GM12891 (cell line): Measurements from ENCODE around the gene PRKN.

ENCODE experiments used
- DNase-seq: peaks from one replicate; pipeline ENCODE4 v3.0.0; 2011; ENCODE audit warnings: low spot score; ENCODE audit not compliant: insufficient read length
- FAIRE-seq: peaks from 2 replicates; lab custom pipeline; 2011; peaks lifted over from hg19 to GRCh38; lab: Jason Lieb, UNC
- PAX5 ChIP-seq: IDR thresholded peaks from 2 replicates; pipeline ENCODE4 v1.6.1; 2011; ENCODE audit warnings: low read length, moderate library complexity, mild to moderate bottlenecking; ENCODE audit not compliant: insufficient read depth, severe bottlenecking
- POLR2A ChIP-seq: IDR thresholded peaks from 2 replicates; pipeline ENCODE4 v1.6.1; 2011; ENCODE audit warnings: low read depth, low read length, control low read depth
- POLR2AphosphoS5 ChIP-seq: IDR thresholded peaks from 2 replicates; pipeline ENCODE4 v1.6.1; 2011; ENCODE audit warnings: low read depth, low read length, control low read depth
- POU2F2 ChIP-seq: IDR thresholded peaks from 2 replicates; pipeline ENCODE4 v1.6.1; 2011; ENCODE audit warnings: low read depth, mild to moderate bottlenecking, control low read depth, low read length, moderate library complexity
- SPI1 ChIP-seq: IDR thresholded peaks from 2 replicates; pipeline ENCODE4 v1.6.1; 2011; ENCODE audit warnings: low read depth, low read length, control low read depth
- TAF1 ChIP-seq: IDR thresholded peaks from 2 replicates; pipeline ENCODE4 v1.6.1; 2011; ENCODE audit warnings: low read depth, low read length, control low read depth

The PRKN gene

DNA sequence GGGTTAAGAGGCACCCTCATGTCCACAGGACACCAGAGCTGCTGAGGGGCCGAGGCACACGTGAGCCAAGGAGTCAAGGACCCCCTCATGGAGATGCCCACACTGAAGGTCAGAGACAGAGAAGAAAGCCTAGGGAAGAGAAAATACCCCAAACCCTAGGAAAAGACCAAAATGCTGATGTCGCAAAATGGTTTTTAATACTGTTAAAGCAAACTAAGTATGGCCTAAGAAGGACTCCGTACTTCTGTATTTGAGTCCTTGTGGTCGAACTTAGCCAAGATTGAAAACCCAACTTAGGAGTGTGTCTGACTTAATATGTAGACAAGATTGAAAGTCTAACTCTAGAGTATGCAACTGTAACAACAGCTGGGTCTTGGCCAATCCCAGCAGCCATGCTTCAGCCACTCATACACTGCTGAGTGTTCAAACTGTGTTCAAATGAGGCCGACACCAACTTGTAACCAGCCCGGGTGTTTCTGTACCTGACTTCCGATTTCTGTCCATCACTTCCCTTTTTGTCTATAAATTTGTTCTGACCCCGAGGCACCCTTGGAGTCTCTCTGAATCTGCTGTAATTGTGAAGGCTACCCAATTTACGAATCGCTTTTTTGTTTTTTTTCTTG, 1361.2 kb downstream of the PRKN start:
- TF ChIP-seq POLR2AphosphoS5 = no peak
- TF ChIP-seq TAF1 = no peak
- no peak for TF ChIP-seq PAX5
- no peak for TF ChIP-seq POLR2A
- peak; percentile 63; the same call in 1 of the 2 replicates for TF ChIP-seq SPI1
- no peak for TF ChIP-seq POU2F2
- DNase-seq (no peak), FAIRE-seq (no peak)

DNA sequence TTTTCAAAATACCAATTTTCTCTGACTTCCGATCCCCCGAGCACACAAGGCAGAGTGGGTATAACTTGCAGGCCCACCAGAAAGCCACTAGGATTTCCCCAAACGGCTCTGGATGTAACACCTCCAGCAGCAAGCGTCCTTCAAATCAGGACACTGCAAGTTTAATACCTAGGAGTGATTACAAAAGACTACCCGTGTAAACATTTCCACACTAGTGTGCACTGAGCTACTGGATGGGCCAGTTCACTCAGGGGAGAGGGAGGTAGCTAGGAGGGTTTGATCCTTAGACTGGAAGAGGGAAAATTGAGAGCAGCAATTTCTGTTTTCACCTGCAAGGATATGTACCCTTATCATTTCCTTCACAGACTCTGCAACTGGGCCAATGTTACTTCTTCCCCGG, 1361.9 kb downstream of the PRKN start:
- no peak for DNase-seq
- no peak for FAIRE-seq
- no peak for TF ChIP-seq POLR2A
- no peak for TF ChIP-seq SPI1
- TF ChIP-seq TAF1 = no peak
- TF ChIP-seq PAX5 = no peak
- no peak for TF ChIP-seq POLR2AphosphoS5
- TF ChIP-seq POU2F2 = no peak

DNA sequence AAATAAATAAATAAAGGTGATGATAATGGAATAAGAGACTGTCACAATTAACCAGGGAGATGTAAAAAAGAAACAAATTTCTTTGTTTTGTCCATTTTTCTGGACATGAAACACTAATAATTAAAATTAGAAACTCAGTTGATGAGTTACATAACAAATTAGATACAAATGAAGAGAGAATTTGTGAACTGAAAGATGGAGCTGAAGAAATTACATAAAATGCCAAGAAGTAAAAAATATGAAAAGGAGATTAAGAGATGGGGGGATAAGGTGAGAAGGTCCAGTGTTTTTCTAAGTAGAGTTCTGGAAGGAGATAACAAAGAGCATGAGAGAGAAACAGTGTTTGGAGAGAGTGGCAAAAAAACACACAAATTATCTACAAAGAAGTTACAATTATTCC, 1364.3 kb downstream of the PRKN start:
- DNase-seq (no peak), FAIRE-seq (no peak)
- TF ChIP-seq POLR2AphosphoS5 = no peak
- no peak for TF ChIP-seq PAX5
- no peak for TF ChIP-seq POU2F2

DNA sequence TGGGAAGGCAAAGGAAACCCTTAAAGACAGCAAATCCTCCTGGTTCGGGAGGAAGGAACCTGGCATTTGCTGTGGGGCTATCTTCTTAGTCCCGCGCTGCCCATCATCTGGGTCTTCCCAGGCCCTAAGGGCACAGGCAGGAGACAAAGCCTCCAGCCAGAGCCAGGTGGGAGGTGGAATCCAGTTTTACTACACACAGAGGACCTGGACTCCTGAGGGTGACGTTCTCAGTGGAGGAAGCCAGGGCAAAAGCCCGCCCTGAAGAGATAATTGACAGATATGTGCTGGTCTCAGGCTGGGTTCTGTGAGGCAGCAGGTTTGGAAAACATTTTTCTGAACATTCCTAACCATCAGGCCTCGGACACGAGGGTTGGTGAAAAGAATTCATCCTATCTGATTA, 1365.3 kb downstream of the PRKN start:
- no peak for TF ChIP-seq POLR2AphosphoS5
- no peak for TF ChIP-seq POU2F2
- TF ChIP-seq PAX5 = no peak
- no peak for TF ChIP-seq POLR2A
- no peak for TF ChIP-seq TAF1
- TF ChIP-seq SPI1 = no peak
- no peak for DNase-seq
- FAIRE-seq = no peak

DNA sequence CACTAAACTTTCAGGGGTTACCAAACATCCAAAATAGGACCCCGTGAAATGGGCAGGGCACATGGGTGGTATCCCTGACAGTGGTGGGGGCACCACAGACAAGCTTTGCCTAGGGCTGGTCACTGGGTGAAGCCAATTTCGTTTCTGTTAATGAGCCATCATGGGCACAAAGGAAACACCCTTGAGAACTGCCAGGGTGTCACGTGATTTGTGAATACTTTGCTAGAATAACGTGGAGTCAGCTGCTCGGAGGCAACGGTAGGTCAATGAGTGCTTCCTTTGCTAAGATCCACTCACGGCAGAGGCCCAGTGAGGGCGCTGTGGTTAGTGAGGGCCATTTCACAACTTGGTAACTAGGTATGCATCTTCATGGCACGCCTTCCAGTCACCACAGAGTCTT, 1366.0 kb downstream of the PRKN start:
- DNase-seq = no peak
- FAIRE-seq = no peak
- TF ChIP-seq POU2F2 (no peak), TAF1 (no peak), POLR2A (no peak)

DNA sequence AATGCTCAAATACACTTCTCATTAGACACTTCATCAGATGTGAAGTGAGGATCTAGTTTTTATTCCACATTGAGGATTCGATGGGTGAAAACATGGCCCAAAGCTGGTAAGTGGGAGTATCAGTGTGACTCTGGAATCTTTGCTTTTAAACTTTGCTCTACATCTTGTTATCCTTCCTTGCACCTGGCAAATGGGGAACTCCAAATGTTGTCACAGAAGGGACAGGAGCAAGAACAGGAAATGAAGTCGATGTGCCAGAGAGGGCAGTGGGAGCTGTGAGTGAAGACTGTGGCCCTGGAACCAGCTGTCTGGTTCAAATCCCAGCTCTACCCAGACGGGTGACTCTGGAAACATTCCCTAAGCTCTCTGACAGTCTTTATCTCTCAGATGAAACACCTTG, 1367.0 kb downstream of the PRKN start:
- DNase-seq (no peak), FAIRE-seq (no peak)
- no peak for TF ChIP-seq SPI1
- TF ChIP-seq TAF1 = no peak
- no peak for TF ChIP-seq POU2F2
- no peak for TF ChIP-seq POLR2AphosphoS5
- no peak for TF ChIP-seq PAX5
- no peak for TF ChIP-seq POLR2A

DNA sequence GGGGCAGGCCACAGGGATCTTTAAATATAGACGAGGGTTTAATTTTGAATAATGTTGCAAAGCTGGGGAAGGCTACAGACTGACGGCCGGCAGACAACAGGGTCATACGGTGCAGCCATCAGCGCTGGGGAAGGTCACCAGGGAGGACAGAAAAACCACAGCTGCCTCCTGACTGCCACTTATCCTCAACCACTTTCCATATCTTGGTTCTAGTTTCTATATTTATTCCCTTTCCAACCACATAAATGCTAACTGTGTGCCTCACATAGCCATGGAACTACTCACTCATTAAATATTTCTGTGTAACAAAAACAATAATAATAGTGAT, 1368.0 kb downstream of the PRKN start:
- FAIRE-seq = no peak
- DNase-seq = no peak
- no peak for TF ChIP-seq SPI1

DNA sequence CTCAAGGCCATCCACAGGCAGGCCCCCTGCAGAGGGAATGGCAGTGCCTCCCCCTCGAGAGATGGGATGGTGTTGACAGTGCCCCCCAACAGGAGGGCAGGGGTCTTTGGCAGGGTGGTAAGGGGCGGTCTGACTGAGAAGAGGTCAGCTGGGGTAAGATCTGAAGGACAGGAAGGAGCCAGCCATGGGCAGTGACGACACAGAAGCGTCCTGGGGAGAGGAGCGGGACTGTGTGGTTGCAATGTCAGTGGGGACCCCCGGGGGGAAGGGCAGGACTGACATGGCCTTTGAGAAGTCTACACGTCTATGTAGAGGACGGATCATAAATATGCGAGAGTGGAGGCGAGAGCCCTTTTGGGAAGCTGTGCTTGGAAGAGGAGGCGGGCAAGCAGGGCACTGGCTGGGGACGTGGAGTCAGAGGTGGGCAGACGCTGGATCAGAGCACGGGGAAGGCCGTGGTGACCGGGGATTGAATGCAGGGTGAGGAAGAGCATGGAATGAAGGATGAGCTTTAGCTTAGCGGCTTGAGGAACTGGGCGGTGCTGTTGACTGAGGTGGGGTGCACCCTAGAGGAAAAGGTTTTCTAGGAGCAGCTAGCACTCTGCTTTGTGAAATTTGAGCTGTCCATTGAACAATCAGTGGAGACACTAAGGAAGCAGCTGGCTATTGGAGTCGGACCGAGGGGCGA, 1371.3 kb downstream of the PRKN start:
- DNase-seq = no peak
- FAIRE-seq = no peak
- TF ChIP-seq POLR2AphosphoS5 (no peak), TAF1 (no peak), SPI1 (no peak), PAX5 (no peak), POLR2A (no peak), POU2F2 (no peak)

DNA sequence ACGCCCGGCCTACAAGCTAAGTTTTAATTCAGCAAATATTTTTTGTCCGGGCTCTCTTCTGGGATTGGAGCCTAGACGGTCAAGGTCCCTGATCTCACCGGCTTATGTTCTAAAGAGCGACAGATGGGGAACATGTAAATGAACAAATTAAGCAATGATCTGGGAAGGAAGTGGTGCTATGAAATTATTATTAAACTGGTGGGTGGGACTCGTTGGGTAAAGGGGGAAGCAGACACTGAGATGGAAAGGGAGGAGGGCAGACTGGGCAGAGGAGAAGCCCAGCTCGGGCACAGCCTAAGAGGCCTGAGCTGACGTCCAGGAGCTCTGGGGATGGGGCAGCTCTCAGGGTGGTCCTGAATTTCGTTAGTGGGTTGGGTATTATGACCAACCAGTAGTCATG, 1371.9 kb downstream of the PRKN start:
- DNase-seq (no peak), FAIRE-seq (no peak)
- no peak for TF ChIP-seq SPI1
- no peak for TF ChIP-seq TAF1
- no peak for TF ChIP-seq POLR2AphosphoS5
- TF ChIP-seq POU2F2 = no peak
- no peak for TF ChIP-seq POLR2A
- no peak for TF ChIP-seq PAX5

DNA sequence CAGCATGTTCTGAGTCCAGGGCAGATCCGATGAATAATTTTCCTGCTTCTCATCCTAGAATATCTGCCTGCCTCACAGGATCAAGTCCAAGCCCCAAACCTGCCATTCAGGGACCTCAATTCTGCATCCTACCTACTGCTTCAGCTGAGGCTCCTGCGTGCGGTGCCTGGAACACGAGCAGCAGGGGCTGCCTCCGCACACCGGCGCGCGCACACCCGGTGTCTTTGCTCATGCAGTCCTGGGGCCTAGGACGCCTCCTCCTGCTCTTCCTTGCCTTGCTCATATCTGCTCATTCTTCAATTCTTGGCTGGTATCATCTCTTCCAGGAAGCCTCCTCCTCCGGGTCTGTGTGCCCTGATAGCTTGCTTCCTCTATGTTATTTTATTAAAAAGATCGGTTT, 1372.6 kb downstream of the PRKN start:
- DNase-seq (no peak), FAIRE-seq (no peak)
- TF ChIP-seq PAX5 = no peak
- TF ChIP-seq SPI1 = no peak
- no peak for TF ChIP-seq POU2F2
- TF ChIP-seq POLR2A = no peak
- no peak for TF ChIP-seq POLR2AphosphoS5
- TF ChIP-seq TAF1 = no peak
